GM12878 (cell line): ENCODE results near the gene CEP83. TPM values are rescaled to one million over a fixed set of nuclear protein-coding genes. Genes with fewer than 3 reads are reported as not detected.

Experiments
- BCLAF1 ChIP-seq: fragments of 450-650 bp; IDR thresholded peaks from 2 replicates; pipeline ENCODE4 v1.6.1; 2017; ENCODE audit warnings: antibody characterized with exemption, mild to moderate bottlenecking, moderate library complexity
- E2F8 ChIP-seq: fragments of 450-650 bp; IDR thresholded peaks from 2 replicates; pipeline ENCODE4 v1.6.1; 2018; ENCODE audit warnings: mild to moderate bottlenecking, low read depth, moderate library complexity; ENCODE audit not compliant: partially characterized antibody
- E4F1 ChIP-seq: fragments of 450-650 bp; IDR thresholded peaks from 2 replicates; pipeline ENCODE4 v1.6.1; 2018; ENCODE audit warnings: borderline replicate concordance, mild to moderate bottlenecking; ENCODE audit not compliant: partially characterized antibody
- MXI1 ChIP-seq: fragments of 150-350 bp; IDR thresholded peaks from 2 replicates; pipeline ENCODE4 v1.6.1; 2011; ENCODE audit warnings: low read depth, mild to moderate bottlenecking, inconsistent platforms, low read length, improper control_type of control experiment
- NFYB ChIP-seq: IDR thresholded peaks from 2 replicates; pipeline ENCODE4 v1.6.1; 2011; ENCODE audit warnings: low read depth, mild to moderate bottlenecking, low read length, improper control_type of control experiment, moderate library complexity; ENCODE audit not compliant: insufficient read depth
- RELB ChIP-seq: fragments of 450-650 bp; IDR thresholded peaks from 2 replicates; pipeline ENCODE4 v1.6.1; 2017; ENCODE audit warnings: low read depth, mild to moderate bottlenecking, moderate library complexity
- RFX5 ChIP-seq: IDR thresholded peaks from 2 replicates; pipeline ENCODE4 v1.6.1; 2011; ENCODE audit warnings: low read depth, low read length, improper control_type of control experiment
- TAF1 ChIP-seq: IDR thresholded peaks from 2 replicates; pipeline ENCODE4 v1.6.1; 2011; ENCODE audit warnings: mild to moderate bottlenecking, low read depth, low read length, borderline replicate concordance
- TCF7 ChIP-seq: IDR thresholded peaks from 2 replicates; pipeline ENCODE4 v1.6.1; 2014; ENCODE audit warnings: antibody characterized with exemption, borderline replicate concordance
- ZBTB4 ChIP-seq: fragments of 450-650 bp; formaldehyde crosslinking; IDR thresholded peaks from 2 replicates; pipeline ENCODE4 v1.4.0; 2022; ENCODE audit warnings: mild to moderate bottlenecking, moderate library complexity
- ZSCAN29 ChIP-seq: fragments of 450-650 bp; IDR thresholded peaks from 2 replicates; pipeline ENCODE4 v1.6.1; 2017; ENCODE audit warnings: mild to moderate bottlenecking, moderate library complexity
- polyA plus RNA-seq, 11 experiments: library from polyadenylated mRNA; depleted of rRNA in 4 of 11; unstranded in 6 of 11; stranded (reverse) in 5 of 11; fragments of >200 nt; fragmentation: Nextera tagmentation in 4 of 11; fragmentation: Illumina TruSeq in 1 of 11; extraction: Ambion mirVana in 4 of 11; extraction: Trizol in 1 of 11; gene quantifications; 1 replicate in 1 of 11; 2 replicates in 10 of 11; pipeline versions ENCODE4 v1.2.1 to v1.2.3, GENCODE V29; 2011 to 2016; ENCODE audit warnings: inconsistent platforms in 2 of 11, missing spikeins in 2 of 11, low read depth in 1 of 11
- total RNA-seq, 4 experiments: library from RNA; depleted of rRNA in 3 of 4; stranded (reverse); fragments of >200 nt in 3 of 4; fragmentation: Illumina TruSeq in 1 of 4; extraction: Trizol in 1 of 4; gene quantifications; 2 replicates each; pipeline versions ENCODE4 v1.2.1 to v1.2.3, GENCODE V29; 2013 to 2021
- TF ChIP-seq, protein P1 (sequence below): fragments of 450-650 bp; IDR thresholded peaks from 2 replicates; pipeline ENCODE4 v1.6.1; 2016; ENCODE audit warnings: mild to moderate bottlenecking

The CEP83 gene
- total and polyA plus RNA-seq, 10 of the 15 experiments (the other 5 are each of a cell fraction or from before 2014, with no cell fraction given), result 4.3 to 39.0 (median 22.5) TPM

GRCh38 chr12:94458877-94459727 is 565 bp downstream of the CEP83 start (continued):
- TF ChIP-seq BCLAF1 (no peak), RFX5 (no peak), E4F1 (no peak), MXI1 (no peak; the same call in 1 of the 2 replicates), TCF7 (no peak), E2F8 (no peak), TAF1 (no peak), NFYB (no peak), ZBTB4 (CRISPR knock-in tag) (no peak), ZSCAN29 (no peak), RELB (no peak)
- TF ChIP-seq, protein P1, sequence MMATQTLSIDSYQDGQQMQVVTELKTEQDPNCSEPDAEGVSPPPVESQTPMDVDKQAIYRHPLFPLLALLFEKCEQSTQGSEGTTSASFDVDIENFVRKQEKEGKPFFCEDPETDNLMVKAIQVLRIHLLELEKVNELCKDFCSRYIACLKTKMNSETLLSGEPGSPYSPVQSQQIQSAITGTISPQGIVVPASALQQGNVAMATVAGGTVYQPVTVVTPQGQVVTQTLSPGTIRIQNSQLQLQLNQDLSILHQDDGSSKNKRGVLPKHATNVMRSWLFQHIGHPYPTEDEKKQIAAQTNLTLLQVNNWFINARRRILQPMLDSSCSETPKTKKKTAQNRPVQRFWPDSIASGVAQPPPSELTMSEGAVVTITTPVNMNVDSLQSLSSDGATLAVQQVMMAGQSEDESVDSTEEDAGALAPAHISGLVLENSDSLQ, result no peak
